GM12878 (cell line): ENCODE measurements around the gene KAT2B. TPM values are rescaled to one million over a fixed set of nuclear protein-coding genes. Genes with fewer than 3 reads are reported as not detected.

ENCODE experiments used
- ATAC-seq: fragments of 200-7000 bp; cut with Tn5 transposase; 3 replicates; pipeline ENCODE4 v1.9.1; 2020; ENCODE audit warnings: mild to moderate bottlenecking, moderate library complexity
- BruUV-seq: library from RNA; stranded (reverse); fragments of 400-500 nt; replicated peaks from 2 replicates; lab custom pipeline; 2021; lab: Mats Ljungman, UMichigan
- CTCF ChIA-PET: fragments of 300-600 bp; sonication (Branson Sonifier 250); formaldehyde crosslinking; extraction: SDS; loops from one replicate; lab custom pipeline; 2021; ENCODE audit warnings: inconsistent platforms; lab: Yijun Ruan, JAX
- POLR2A ChIA-PET: fragments of 350-600 bp; formaldehyde crosslinking; extraction: SDS; loops from one replicate; lab custom pipeline; 2021; ENCODE audit warnings: inconsistent platforms; lab: Charles Lee
- RAD21 ChIA-PET: fragments of 300-600 bp; sonication (Branson Sonifier 250); formaldehyde crosslinking; loops from one replicate; lab custom pipeline; 2023; ENCODE audit warnings: antibody characterized with exemption; ENCODE audit not compliant: unreplicated experiment; lab: Charles Lee
- SMC1A ChIA-PET: fragments of 300-600 bp; sonication (Branson Sonifier 250); formaldehyde crosslinking; loops from one replicate; lab custom pipeline; 2023; ENCODE audit not compliant: unreplicated experiment, uncharacterized antibody; lab: Charles Lee
- DNase-seq: peaks from one replicate; pipeline ENCODE4 v3.0.0-alpha.2; 2011; ENCODE audit warnings: low read depth, low spot score
- FAIRE-seq: peaks from 3 replicates; lab custom pipeline; 2011; peaks lifted over from hg19 to GRCh38; lab: Jason Lieb, UNC
- H2AFZ ChIP-seq: 2 replicates; pipeline ENCODE4 v1.6.0; 2011; ENCODE audit warnings: low read depth, low read length, control low read depth; ENCODE audit not compliant: control insufficient read depth
- H3K27ac ChIP-seq: 2 replicates; pipeline ENCODE4 v1.5.1; 2011; ENCODE audit warnings: control low read depth; ENCODE audit not compliant: control insufficient read depth, insufficient read depth
- H3K27me3 ChIP-seq, 2 experiments: replicated peaks in 1 of 2; 2 replicates each; pipeline versions ENCODE4 v1.6.0 to v1.6.1; 2011; ENCODE audit warnings: low read length in 1 of 2; ENCODE audit not compliant: control insufficient read depth in 2 of 2, insufficient read depth in 2 of 2
- H3K36me3 ChIP-seq, 2 experiments: 2 replicates each; pipeline ENCODE4 v1.5.1; 2011; ENCODE audit warnings: low read length in 1 of 2; ENCODE audit not compliant: control insufficient read depth in 2 of 2, insufficient read depth in 2 of 2
- H3K4me1 ChIP-seq: 2 replicates; pipeline ENCODE4 v1.6.1; 2011; ENCODE audit warnings: mild to moderate bottlenecking, low read length, moderate library complexity, mixed read lengths; ENCODE audit not compliant: control insufficient read depth, insufficient read depth
- H3K4me2 ChIP-seq: 2 replicates; pipeline ENCODE4 v1.6.0; 2011; ENCODE audit warnings: control low read depth; ENCODE audit not compliant: control insufficient read depth, insufficient read depth
- H3K4me3 ChIP-seq: fragments of 200-600 bp; sonication (generic); 2 replicates; pipeline ENCODE4 v1.5.1; 2016
- H3K79me2 ChIP-seq: 2 replicates; pipeline ENCODE4 v1.6.0; 2011; ENCODE audit warnings: low read length; ENCODE audit not compliant: control insufficient read depth, insufficient read depth
- H3K9ac ChIP-seq: 2 replicates; pipeline ENCODE4 v1.8.0; 2011; ENCODE audit warnings: low read length, control low read depth, mixed read lengths; ENCODE audit not compliant: control insufficient read depth, insufficient read depth
- H3K9me3 ChIP-seq: replicated peaks from 3 replicates; pipeline ENCODE4 v1.5.1; 2011; ENCODE audit warnings: mild to moderate bottlenecking, low read length; ENCODE audit not compliant: control insufficient read depth, insufficient read depth
- H4K20me1 ChIP-seq: 2 replicates; pipeline ENCODE4 v1.6.0; 2011; ENCODE audit not compliant: control insufficient read depth, insufficient read depth
- CBX3 ChIP-seq: fragments of 200-600 bp; sonication (generic); IDR thresholded peaks from 2 replicates; pipeline ENCODE4 v1.6.1; 2016; ENCODE audit warnings: low read depth, borderline replicate concordance
- CREB1 ChIP-seq: IDR thresholded peaks from 2 replicates; pipeline ENCODE4 v1.6.1; 2012; ENCODE audit warnings: low read depth, mild to moderate bottlenecking, inconsistent platforms
- HDAC2 ChIP-seq: fragments of 200-600 bp; sonication (generic); IDR thresholded peaks from 2 replicates; pipeline ENCODE4 v1.6.1; 2017
- HSF1 ChIP-seq: fragments of 150-350 bp; IDR thresholded peaks from 2 replicates; pipeline ENCODE4 v1.6.1; 2014; ENCODE audit warnings: mild to moderate bottlenecking, low read depth, low read length
- IKZF1 ChIP-seq: fragments of 450-650 bp; conservative IDR thresholded peaks from 2 replicates; pipeline ENCODE4 v1.6.1; 2017; ENCODE audit warnings: antibody characterized with exemption, mild to moderate bottlenecking
- LARP7 ChIP-seq: fragments of 450-650 bp; IDR thresholded peaks from 2 replicates; pipeline ENCODE4 v1.6.1; 2017; ENCODE audit warnings: mild to moderate bottlenecking
- MAX ChIP-seq: IDR thresholded peaks from 2 replicates; pipeline ENCODE4 v1.6.1; 2012; ENCODE audit warnings: low read depth, low read length, improper control_type of control experiment
- MTA3 ChIP-seq: IDR thresholded peaks from 2 replicates; pipeline ENCODE4 v1.6.1; 2012; ENCODE audit warnings: low read length, inconsistent platforms, borderline replicate concordance
- PKNOX1 ChIP-seq: fragments of 450-650 bp; IDR thresholded peaks from 2 replicates; pipeline ENCODE4 v1.6.1; 2016; ENCODE audit warnings: mild to moderate bottlenecking
- PML ChIP-seq: IDR thresholded peaks from 2 replicates; pipeline ENCODE4 v1.6.1; 2012; ENCODE audit warnings: low read length, inconsistent platforms
- SMAD5 ChIP-seq: IDR thresholded peaks from 2 replicates; pipeline ENCODE4 v1.6.1; 2016; ENCODE audit warnings: antibody characterized with exemption, low read depth
- STAT3 ChIP-seq: IDR thresholded peaks from 2 replicates; pipeline ENCODE4 v1.6.1; 2011; ENCODE audit warnings: low read depth, low read length, improper control_type of control experiment
- USF2 ChIP-seq: IDR thresholded peaks from 2 replicates; pipeline ENCODE4 v1.6.1; 2011; ENCODE audit warnings: low read depth, low read length, improper control_type of control experiment, borderline replicate concordance
- ZNF687 ChIP-seq: fragments of 450-650 bp; IDR thresholded peaks from 2 replicates; pipeline ENCODE4 v1.6.1; 2017; ENCODE audit warnings: mild to moderate bottlenecking, moderate library complexity
- WGBS: methylation state at CpG from one replicate; pipeline ENCODE4 v1.1.6; 2016; ENCODE audit warnings: low lambda C conversion rate; ENCODE audit not compliant: insufficient replicate concordance, insufficient coverage; ENCODE audit errors: missing lambda C conversion rate; 5-methylcytosine and 5-hydroxymethylcytosine counted together
- in situ Hi-C: fragments of 300-500 bp; cut with MboI; formaldehyde crosslinking; loops from 9 replicates; pipeline ENCODE4 v1.14.3; 2018; ENCODE audit warnings: mixed read lengths
- intact Hi-C: fragments of 100-400 bp; cut with micrococcal nuclease; formaldehyde crosslinking; loops from one replicate; pipeline ENCODE4 v1.14.2; 2022; ENCODE audit not compliant: unreplicated experiment
- polyA plus RNA-seq, 11 experiments: library from polyadenylated mRNA; depleted of rRNA in 4 of 11; unstranded in 6 of 11; stranded (reverse) in 5 of 11; fragments of >200 nt; fragmentation: Nextera tagmentation in 4 of 11; fragmentation: Illumina TruSeq in 1 of 11; extraction: Ambion mirVana in 4 of 11; extraction: Trizol in 1 of 11; gene quantifications; 1 replicate in 1 of 11; 2 replicates in 10 of 11; pipeline versions ENCODE4 v1.2.1 to v1.2.3, GENCODE V29; 2011 to 2016; ENCODE audit warnings: inconsistent platforms in 2 of 11, missing spikeins in 2 of 11, low read depth in 1 of 11
- total RNA-seq, 4 experiments: library from RNA; depleted of rRNA in 3 of 4; stranded (reverse); fragments of >200 nt in 3 of 4; fragmentation: Illumina TruSeq in 1 of 4; extraction: Trizol in 1 of 4; gene quantifications; 2 replicates each; pipeline versions ENCODE4 v1.2.1 to v1.2.3, GENCODE V29; 2013 to 2021

Gene KAT2B
- total and polyA plus RNA-seq, 10 of the 15 experiments (the other 5 are each of a cell fraction or from before 2014, with no cell fraction given), result 2.9 to 15.2 (median 10.2) TPM

- BruUV-seq, result no TSS peak
- no peak for FAIRE-seq
- H2AFZ ChIP-seq, result no peak overlapping the region
These were observed 17.2 kb upstream of the KAT2B start for GRCh38 chr3:20022954-20023622.

More at GRCh38 chr3:20022954-20023622, 17.2 kb upstream of the KAT2B start:
- 80% methylated on average over 2 of the region's 2 CpGs for WGBS
- Histone ChIP-seq H3K9ac (no peak overlapping the region), H3K4me2 (no peak overlapping the region), H3K79me2 (no peaks in the 10 kb centered on the region), H4K20me1 (no peaks in the 10 kb centered on the region), H3K4me1 (no peaks in the 10 kb centered on the region), H3K27me3 (no peaks in the 10 kb centered on the region), H3K36me3 (no peaks in the 10 kb centered on the region), H3K4me3 (no peak overlapping the region), H3K27ac (no peak overlapping the region), H3K9me3 (no peaks in the 10 kb centered on the region)
- POLR2A ChIA-PET, result interaction anchor here (0.6 kb wide), 1 partner anchor 1275 kb away, joined by 3 read pairs; no protein-coding TSS in a partner anchor
- SMC1A ChIA-PET, result interaction anchor here (0.6 kb wide), 1 partner anchor 134 kb away, joined by 3 read pairs; no protein-coding TSS in a partner anchor
- ATAC-seq (no peak), DNase-seq (no peak)
- CTCF ChIA-PET, result no interaction called here
- RAD21 ChIA-PET, result no interaction called here
- intact Hi-C loops (no loop called here), in situ Hi-C loops (no loop called here)
- TF ChIP-seq MAX (no peak), CREB1 (no peak), STAT3 (no peak), PML (no peak), CBX3 (no peak), USF2 (no peak), ZNF687 (no peak), SMAD5 (no peak), MTA3 (no peak), PKNOX1 (no peak), IKZF1 (no peak), HSF1 (no peak), LARP7 (no peak), HDAC2 (no peak)
